GM23248 (cell line): ENCODE data around the gene PPIG.

Experiments used
- EZH2 ChIP-seq: fragments of 200-600 bp; sonication (generic); IDR thresholded peaks from 2 replicates; pipeline ENCODE4 v1.6.1; 2018; ENCODE audit warnings: antibody characterized with exemption, mild to moderate bottlenecking; ENCODE audit not compliant: insufficient read depth, poor library complexity, severe bottlenecking
- EZH2phosphoT487 ChIP-seq: fragments of 200-600 bp; sonication (generic); IDR thresholded peaks from 2 replicates; pipeline ENCODE4 v1.6.1; 2018; ENCODE audit warnings: antibody characterized with exemption, moderate library complexity, mild to moderate bottlenecking, low read depth; ENCODE audit not compliant: insufficient read depth

GRCh38 chr2:169644173-169644572 lies 60.0 kb downstream of the PPIG start:
- TF ChIP-seq EZH2, result no peak
- TF ChIP-seq EZH2phosphoT487, result no peak
